Measurements from ENCODE around the gene MTAP.
A peak's percentile ranks its signal among the peaks of the same experiment; 100 is the strongest.

Gene MTAP

GRCh38 chr9:21804791-21805190 lies 2.4 kb downstream of the MTAP start:
- no peak for DNase-seq (ENCODE audit: low spot score)

GRCh38 chr9:21806644-21807043 lies 4.2 kb downstream of the MTAP start:
- DNase-seq (ENCODE audit: low spot score), result no peak

GRCh38 chr9:21810388-21810787 lies 8.0 kb downstream of the MTAP start:
- no peak for DNase-seq (ENCODE audit: low spot score)

DNA sequence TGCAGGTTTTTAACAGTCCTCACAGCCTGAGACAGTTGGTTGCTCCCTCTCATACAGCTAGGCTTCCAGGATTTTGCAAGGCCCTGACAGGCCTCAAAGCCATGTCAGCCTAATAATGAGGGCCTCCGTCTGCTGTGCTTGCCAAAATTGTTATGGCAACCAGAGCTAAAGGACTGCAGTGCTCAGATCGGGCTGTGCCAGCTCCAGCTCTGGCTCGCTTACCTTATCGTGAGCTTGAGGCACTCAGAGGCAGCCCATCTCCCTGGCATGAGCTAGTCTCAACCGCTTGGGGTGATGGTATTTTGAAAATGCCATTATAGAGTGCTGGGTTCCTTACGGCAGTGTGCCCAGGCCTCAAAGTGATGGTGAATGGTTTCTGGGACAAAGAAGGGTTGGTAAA lies 8.4 kb downstream of the MTAP start:
- no peak for DNase-seq (ENCODE audit: low spot score)

DNA sequence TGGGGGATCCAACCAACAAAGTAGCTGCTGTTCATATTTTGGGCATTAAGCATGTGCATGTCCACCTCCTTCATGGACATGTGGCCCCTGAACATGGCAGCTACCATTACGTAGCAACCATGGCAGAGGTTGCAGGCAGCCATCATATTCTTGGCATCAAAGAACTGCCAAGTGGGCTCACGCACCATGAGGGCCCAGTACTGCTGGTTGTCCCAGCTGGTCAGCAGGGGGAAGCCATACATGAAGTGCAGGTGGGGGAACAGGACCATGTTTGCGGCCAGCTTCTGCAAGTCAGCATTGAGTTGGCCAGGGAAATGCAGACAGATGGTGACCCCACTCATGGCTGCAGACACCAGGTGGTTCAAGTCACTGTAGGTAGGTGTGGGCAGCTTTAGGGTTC lies 9.5 kb downstream of the MTAP start:
- DNase-seq (ENCODE audit: low spot score), result no peak

DNA sequence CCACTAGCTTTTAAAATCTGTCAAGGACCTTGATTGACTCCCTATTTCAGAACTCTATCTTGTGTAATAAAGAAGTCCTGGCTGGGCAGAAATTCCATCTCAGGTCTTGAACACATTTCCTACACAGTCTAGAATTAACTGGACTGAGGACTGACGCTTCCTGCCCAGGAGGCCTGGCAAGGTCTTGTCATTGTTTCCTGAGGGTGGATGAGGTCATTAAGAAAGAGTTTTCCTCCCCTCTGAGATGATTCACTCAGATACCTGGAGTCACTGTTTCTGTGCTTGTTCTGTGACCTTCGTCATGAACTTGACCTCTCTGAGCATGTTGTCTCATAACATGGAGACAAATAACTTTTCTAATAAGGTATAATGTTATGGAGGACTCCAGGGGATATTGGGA lies 10.0 kb downstream of the MTAP start:
- DNase-seq (ENCODE audit: low spot score), result no peak

DNA sequence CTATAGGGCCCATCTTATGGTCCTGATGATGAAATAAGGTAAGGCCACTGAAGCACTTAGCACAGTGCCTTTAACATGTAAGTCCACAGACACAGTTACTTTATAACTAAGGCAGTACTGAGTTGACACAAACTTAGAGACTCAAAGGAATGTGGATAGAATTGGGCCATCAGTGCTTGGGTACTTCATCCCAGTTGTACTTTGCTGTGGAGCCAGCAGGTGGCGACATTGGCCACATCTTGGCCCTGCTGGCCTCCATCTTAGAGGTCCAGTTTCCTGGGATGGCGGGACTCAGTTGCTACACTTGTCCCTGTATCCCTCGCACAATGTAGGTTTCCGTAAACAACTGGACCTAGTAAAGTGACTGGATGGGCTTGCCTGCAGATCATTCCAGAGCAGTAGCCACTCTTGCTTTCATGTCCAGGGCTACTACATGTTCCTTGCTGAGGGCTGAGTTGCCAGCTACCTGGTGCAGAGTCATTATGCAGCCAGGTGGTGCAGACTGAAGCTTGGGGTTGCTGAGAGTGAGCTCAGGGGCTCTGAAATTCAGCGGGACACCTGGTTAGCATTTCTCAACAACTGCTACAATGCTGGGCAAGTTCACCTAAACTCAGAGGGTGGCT lies 10.6 kb downstream of the MTAP start:
- DNase-seq (ENCODE audit: low spot score), result peak; percentile 77

DNA sequence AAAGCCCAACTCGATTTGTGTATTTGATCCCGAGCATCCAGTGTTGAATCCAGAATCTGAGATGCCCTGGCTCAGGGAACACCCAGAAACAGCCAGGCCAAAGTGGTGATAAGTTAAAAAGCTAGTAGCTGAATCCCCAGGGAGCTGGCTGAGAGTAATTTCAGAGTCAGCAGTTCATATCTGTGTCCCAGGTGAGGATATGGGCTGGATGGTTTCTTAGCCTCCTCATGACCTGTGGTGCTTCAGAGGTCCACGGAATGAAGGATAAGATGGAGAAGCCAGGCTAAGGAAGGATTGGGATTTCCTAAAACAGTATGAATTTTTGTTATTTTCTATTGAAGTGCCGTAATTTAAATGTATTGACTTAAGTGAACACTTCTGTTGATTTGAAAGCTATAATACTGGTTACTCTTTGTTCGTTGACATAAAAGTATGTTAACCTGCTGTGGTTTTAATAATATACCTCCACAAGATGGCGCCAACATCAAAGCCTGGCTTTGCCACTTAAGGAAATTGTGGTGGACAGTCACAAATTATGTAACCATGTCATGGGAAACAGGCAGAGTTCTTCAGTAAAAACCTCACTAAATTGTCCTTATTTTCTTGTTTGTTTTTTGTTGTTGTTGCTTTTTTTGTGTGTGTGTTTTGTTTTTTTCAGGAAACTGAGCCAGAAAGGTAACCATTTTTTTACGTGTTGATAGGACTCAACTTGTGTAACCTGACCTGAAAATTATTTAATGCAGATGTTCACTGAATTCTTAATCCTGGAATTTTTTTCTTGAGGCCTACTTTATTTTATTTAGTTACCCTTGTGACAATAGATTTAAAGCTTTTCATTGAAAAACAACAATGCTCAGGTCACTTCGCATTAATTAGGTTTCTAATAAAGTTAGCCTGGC lies 11.4 kb downstream of the MTAP start:
- peak; percentile 88 for DNase-seq (ENCODE audit: low spot score)

- DNase-seq (ENCODE audit: low spot score), result no peak
Observed at GRCh38 chr9:21815643-21816042, 13.2 kb downstream of the MTAP start.

DNA sequence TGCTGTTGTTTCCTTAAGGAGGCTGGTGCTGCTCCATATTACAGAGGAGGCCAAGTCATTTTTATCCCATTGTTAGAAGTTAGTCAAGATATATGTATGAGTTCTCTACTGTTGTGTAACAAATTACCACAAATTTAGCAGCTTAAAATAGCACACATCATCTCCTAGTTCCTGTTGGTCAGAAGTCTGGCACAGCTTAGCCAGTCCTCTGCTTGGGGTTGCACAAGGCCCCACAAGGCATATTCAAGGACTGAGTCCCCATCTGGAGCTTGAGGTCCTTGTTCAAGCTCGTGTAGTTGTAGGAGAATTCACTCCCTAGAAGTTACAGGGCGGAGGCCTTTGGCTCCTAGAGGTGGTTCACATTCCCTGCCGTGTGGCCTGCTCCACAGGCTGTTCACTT lies 14.7 kb downstream of the MTAP start:
- DNase-seq (ENCODE audit: low spot score), result no peak

- no peak for DNase-seq (ENCODE audit: low spot score)
Observed at GRCh38 chr9:21825637-21826036, 23.2 kb downstream of the MTAP start.

GRCh38 chr9:21828853-21829410 lies 26.5 kb downstream of the MTAP start:
- no peak for DNase-seq (ENCODE audit: low spot score)

GRCh38 chr9:21830589-21830988 lies 28.2 kb downstream of the MTAP start:
- DNase-seq (ENCODE audit: low spot score), result no peak

DNA sequence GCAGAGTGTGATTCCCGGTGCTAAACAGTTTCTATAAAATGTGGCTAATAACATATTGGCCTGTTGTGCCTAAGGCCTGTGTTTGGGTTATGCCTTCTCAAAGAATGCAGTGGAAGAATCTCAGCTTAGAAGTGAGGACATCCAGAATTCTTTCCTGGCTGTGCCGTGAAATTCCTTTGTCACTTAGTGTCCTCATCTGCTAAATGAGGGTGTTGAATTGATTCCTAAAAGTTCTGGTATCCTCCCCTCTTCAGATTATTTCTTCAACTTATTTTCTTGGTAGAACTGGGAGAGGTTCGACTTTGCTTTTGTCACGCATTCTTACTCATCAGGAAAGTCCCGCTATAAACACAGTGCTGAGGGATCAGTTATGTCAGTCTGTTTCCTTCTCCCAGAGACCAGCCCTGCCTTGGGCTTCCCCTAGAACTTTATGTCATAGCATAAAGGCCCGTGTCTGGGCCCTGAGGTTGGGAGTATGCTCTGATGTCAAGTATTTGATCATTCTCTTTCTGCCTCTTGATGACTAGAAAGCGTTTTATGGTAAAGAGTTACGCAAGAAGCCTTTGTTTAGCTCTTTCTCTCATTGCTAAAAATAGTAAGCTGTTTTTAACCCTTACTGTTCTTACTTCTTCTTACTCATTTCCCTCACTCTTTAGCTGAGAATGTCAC lies 29.5 kb downstream of the MTAP start:
- peak; percentile 20 for DNase-seq (ENCODE audit: low spot score)

- DNase-seq (ENCODE audit: low spot score), result no peak
Observed at GRCh38 chr9:21833090-21833801, 30.8 kb downstream of the MTAP start.

GRCh38 chr9:21835121-21835520 lies 32.7 kb downstream of the MTAP start:
- DNase-seq (ENCODE audit: low spot score), result no peak

GRCh38 chr9:21836437-21837161 lies 34.2 kb downstream of the MTAP start:
- no peak for DNase-seq (ENCODE audit: low spot score)

GRCh38 chr9:21837501-21837900 lies 35.1 kb downstream of the MTAP start:
- no peak for DNase-seq (ENCODE audit: low spot score)

- no peak for DNase-seq (ENCODE audit: low spot score)
Observed at GRCh38 chr9:21840647-21841046, 38.2 kb downstream of the MTAP start.

DNA sequence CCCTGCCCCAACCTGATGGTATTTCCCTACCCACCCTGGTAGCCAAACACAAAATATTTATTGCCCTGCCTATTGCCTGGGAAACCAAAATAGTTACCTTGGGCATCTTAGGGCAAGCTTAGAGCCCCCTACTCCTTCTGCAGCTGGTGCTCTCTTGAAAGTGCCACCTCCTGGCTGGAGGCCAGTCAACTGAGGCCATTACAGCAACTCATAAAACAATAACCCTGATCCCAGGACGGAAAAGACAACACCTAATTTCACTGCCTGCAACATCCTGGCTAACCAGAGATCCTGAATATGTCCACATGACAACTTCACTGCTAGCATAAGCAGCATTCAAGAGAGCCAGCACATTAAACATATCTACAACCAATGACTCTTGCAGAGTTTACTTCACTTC lies 38.7 kb downstream of the MTAP start:
- no peak for DNase-seq (ENCODE audit: low spot score)

DNA sequence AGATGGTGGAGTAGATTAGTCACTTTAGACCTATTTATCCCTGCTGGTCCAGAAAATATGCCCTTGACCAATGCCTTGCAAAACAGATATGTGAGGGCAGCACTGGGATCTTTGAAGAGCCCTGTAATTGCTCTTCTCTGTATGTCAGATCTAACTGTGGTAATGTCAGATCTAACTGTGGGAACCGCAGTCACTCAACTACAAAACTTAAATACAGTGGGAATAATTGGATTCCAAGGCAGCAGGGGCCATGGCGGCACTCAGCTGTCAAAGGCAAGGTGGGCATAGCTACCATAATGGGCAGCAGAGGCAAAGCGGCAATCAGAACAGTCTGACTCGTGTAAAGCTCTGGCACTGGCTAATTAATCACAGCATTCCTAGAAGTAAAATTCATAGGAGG lies 46.2 kb downstream of the MTAP start:
- DNase-seq (ENCODE audit: low spot score), result no peak

Data from CD4-positive, alpha-beta T cell treated with Interleukin-2 at 100 ng/mL for 4 hours (primary cell).